MM.1S (cell line): ENCODE measurements around the gene KLF8.
A peak's percentile ranks its signal among the peaks of the same experiment; 100 is the strongest.

Experiments
- DNase-seq: peaks from one replicate; pipeline ENCODE4 v3.0.0-alpha.2; 2015
- H2AFZ ChIP-seq: fragments of 300-600 bp; sonication (generic); 2 replicates; pipeline ENCODE4 v1.6.0; 2016; ENCODE audit warnings: antibody characterized with exemption, low read length
- H3F3A ChIP-seq: fragments of 300-600 bp; sonication (generic); 2 replicates; pipeline ENCODE4 v1.6.1; 2016; ENCODE audit warnings: mild to moderate bottlenecking, antibody characterized with exemption, low read length, moderate library complexity, mixed read lengths; ENCODE audit not compliant: insufficient read depth
- H3K27ac ChIP-seq: fragments of 300-600 bp; sonication (generic); 2 replicates; pipeline ENCODE4 v1.5.1; 2016; ENCODE audit warnings: mild to moderate bottlenecking, low read length
- H3K27me3 ChIP-seq: fragments of 300-600 bp; sonication (generic); replicated peaks from 2 replicates; pipeline ENCODE4 v1.6.0; 2016; ENCODE audit warnings: low read length; ENCODE audit not compliant: insufficient read depth
- H3K36me3 ChIP-seq: fragments of 300-600 bp; sonication (generic); replicated peaks from 2 replicates; pipeline ENCODE4 v1.6.1; 2016; ENCODE audit warnings: mild to moderate bottlenecking, low read length, mixed read lengths; ENCODE audit not compliant: insufficient read depth
- H3K4me1 ChIP-seq: fragments of 300-600 bp; sonication (generic); 2 replicates; pipeline ENCODE4 v1.6.1; 2016; ENCODE audit warnings: low read length, mixed read lengths
- H3K4me2 ChIP-seq: fragments of 300-600 bp; sonication (generic); 2 replicates; pipeline ENCODE4 v1.6.0; 2016; ENCODE audit warnings: low read depth, low read length
- H3K4me3 ChIP-seq: fragments of 300-600 bp; sonication (generic); 2 replicates; pipeline ENCODE4 v1.5.1; 2016; ENCODE audit warnings: low read length, mixed read lengths
- H3K79me2 ChIP-seq: fragments of 300-600 bp; sonication (generic); 2 replicates; pipeline ENCODE4 v1.6.1; 2016; ENCODE audit warnings: mixed run types, low read length, mixed read lengths
- H3K9ac ChIP-seq: fragments of 300-600 bp; sonication (generic); 2 replicates; pipeline ENCODE4 v1.6.1; 2016; ENCODE audit warnings: low read length, mixed read lengths
- H3K9me2 ChIP-seq: fragments of 300-600 bp; sonication (generic); replicated peaks from 2 replicates; pipeline ENCODE4 v1.6.1; 2016; ENCODE audit warnings: mild to moderate bottlenecking, low read length, mixed read lengths; ENCODE audit not compliant: insufficient read depth
- H3K9me3 ChIP-seq: fragments of 300-600 bp; sonication (generic); replicated peaks from 2 replicates; pipeline ENCODE4 v1.6.1; 2016; ENCODE audit warnings: mild to moderate bottlenecking, low read length, mixed read lengths; ENCODE audit not compliant: insufficient read depth
- H4K20me1 ChIP-seq: fragments of 300-600 bp; sonication (generic); 2 replicates; pipeline ENCODE4 v1.6.1; 2016; ENCODE audit warnings: mild to moderate bottlenecking, low read length, moderate library complexity, mixed read lengths; ENCODE audit not compliant: insufficient read depth
- CTCF ChIP-seq: fragments of 300-600 bp; sonication (generic); IDR thresholded peaks from 2 replicates; pipeline ENCODE4 v1.5.1; 2016; ENCODE audit warnings: antibody characterized with exemption, low read length, mixed read lengths
- EZH2 ChIP-seq: fragments of 300-600 bp; sonication (generic); optimal IDR thresholded peaks from 2 replicates; pipeline ENCODE3; 2017; ENCODE audit warnings: low read depth, mild to moderate bottlenecking, antibody characterized with exemption, low read length, mixed read lengths
- EZH2phosphoT487 ChIP-seq: fragments of 300-600 bp; sonication (generic); IDR thresholded peaks from 2 replicates; pipeline ENCODE4 v1.6.1; 2018; ENCODE audit warnings: antibody characterized with exemption, low read length

The KLF8 gene

GRCh38 chrX:56219700-56220099 is 12.5 kb upstream of the KLF8 start:
- no peak overlapping the region for H3K4me3 ChIP-seq
- no peaks in the 10 kb centered on the region for H3K9me3 ChIP-seq
- no peak overlapping the region for H3K4me2 ChIP-seq
- H2AFZ ChIP-seq = no peak overlapping the region
- H3K9me2 ChIP-seq = no peaks in the 10 kb centered on the region
- H3K27ac ChIP-seq = no peak overlapping the region
- TF ChIP-seq EZH2 (no peak), CTCF (no peak), EZH2phosphoT487 (no peak)
- no peaks in the 10 kb centered on the region for H4K20me1 ChIP-seq
- H3K9ac ChIP-seq = no peak overlapping the region
- peak; percentile 11 for DNase-seq
- H3K36me3 ChIP-seq = no peaks in the 10 kb centered on the region
- H3F3A ChIP-seq = no peaks in the 10 kb centered on the region
- no peaks in the 10 kb centered on the region for H3K79me2 ChIP-seq
- no peaks in the 10 kb centered on the region for H3K4me1 ChIP-seq
- H3K27me3 ChIP-seq = no peaks in the 10 kb centered on the region

GRCh38 chrX:56221101-56221500 is 11.1 kb upstream of the KLF8 start:
- no peaks in the 10 kb centered on the region for H3K79me2 ChIP-seq
- no peak overlapping the region for H3K4me3 ChIP-seq
- H3K9me2 ChIP-seq = no peaks in the 10 kb centered on the region
- H3K36me3 ChIP-seq = no peaks in the 10 kb centered on the region
- H4K20me1 ChIP-seq = no peaks in the 10 kb centered on the region
- H2AFZ ChIP-seq = no peak overlapping the region
- TF ChIP-seq EZH2 (no peak), EZH2phosphoT487 (no peak), CTCF (no peak)
- H3K4me2 ChIP-seq = no peak overlapping the region
- no peaks in the 10 kb centered on the region for H3K4me1 ChIP-seq
- H3K9me3 ChIP-seq = no peaks in the 10 kb centered on the region
- DNase-seq = no peak
- no peak overlapping the region for H3K27ac ChIP-seq
- no peak overlapping the region for H3K9ac ChIP-seq
- H3F3A ChIP-seq = no peaks in the 10 kb centered on the region
- H3K27me3 ChIP-seq = no peaks in the 10 kb centered on the region

- no peak overlapping the region for H2AFZ ChIP-seq
- no peaks in the 10 kb centered on the region for H3K4me1 ChIP-seq
- H3K4me3 ChIP-seq = no peak overlapping the region
- H3K9me3 ChIP-seq = no peaks in the 10 kb centered on the region
- H3K27me3 ChIP-seq = no peaks in the 10 kb centered on the region
- H3F3A ChIP-seq = no peaks in the 10 kb centered on the region
- DNase-seq = no peak
- no peaks in the 10 kb centered on the region for H3K9me2 ChIP-seq
- H3K27ac ChIP-seq = no peak overlapping the region
- H4K20me1 ChIP-seq = no peaks in the 10 kb centered on the region
- H3K79me2 ChIP-seq = no peaks in the 10 kb centered on the region
- no peak overlapping the region for H3K4me2 ChIP-seq
- no peaks in the 10 kb centered on the region for H3K36me3 ChIP-seq
- H3K9ac ChIP-seq = no peak overlapping the region
- TF ChIP-seq CTCF = no peak
- TF ChIP-seq EZH2 = no peak
- TF ChIP-seq EZH2phosphoT487 = no peak
Measured at GRCh38 chrX:56222473-56223000, 9.6 kb upstream of the KLF8 start.
